Femur (tissue), 1 donor: ENCODE results near the gene FXYD7.

Experiments
- DNase-seq: peaks from one replicate; pipeline ENCODE4 v3.0.0-alpha.2; 2017

The FXYD7 gene

DNA sequence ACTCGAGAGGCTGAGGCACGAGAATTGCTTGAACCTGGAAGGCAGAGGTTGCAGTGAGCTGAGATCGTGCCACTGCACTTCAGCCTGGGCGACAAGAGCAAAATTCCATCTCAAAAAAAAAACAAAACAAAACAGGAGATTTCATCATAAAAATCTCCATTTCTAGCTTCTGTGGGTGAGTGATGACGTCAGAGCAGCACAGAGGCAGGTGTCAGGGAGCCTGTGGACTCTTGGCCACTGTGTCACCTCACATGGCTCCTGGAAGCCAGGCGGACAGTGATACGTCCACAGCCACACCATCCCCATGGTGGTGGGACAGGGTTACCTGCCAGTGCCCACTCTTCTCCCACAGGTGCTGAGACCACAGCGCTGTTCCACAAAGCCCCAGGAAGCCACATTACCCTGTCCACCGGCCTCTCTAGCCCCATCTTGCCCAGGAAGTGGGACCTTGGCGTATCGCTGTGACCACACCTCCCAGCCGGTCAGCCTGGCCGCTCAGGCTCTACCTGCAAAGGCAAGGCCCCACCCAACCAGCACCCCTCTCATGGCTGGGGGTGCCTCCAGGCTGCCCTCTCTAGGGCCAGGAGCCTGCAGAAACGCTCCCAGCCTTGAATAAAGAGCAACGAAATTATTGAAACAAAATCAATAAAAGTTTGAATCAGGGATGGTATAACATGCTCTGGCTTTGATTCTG, 29.9 kb upstream of the FXYD7 start:
- DNase-seq = no peak

DNA sequence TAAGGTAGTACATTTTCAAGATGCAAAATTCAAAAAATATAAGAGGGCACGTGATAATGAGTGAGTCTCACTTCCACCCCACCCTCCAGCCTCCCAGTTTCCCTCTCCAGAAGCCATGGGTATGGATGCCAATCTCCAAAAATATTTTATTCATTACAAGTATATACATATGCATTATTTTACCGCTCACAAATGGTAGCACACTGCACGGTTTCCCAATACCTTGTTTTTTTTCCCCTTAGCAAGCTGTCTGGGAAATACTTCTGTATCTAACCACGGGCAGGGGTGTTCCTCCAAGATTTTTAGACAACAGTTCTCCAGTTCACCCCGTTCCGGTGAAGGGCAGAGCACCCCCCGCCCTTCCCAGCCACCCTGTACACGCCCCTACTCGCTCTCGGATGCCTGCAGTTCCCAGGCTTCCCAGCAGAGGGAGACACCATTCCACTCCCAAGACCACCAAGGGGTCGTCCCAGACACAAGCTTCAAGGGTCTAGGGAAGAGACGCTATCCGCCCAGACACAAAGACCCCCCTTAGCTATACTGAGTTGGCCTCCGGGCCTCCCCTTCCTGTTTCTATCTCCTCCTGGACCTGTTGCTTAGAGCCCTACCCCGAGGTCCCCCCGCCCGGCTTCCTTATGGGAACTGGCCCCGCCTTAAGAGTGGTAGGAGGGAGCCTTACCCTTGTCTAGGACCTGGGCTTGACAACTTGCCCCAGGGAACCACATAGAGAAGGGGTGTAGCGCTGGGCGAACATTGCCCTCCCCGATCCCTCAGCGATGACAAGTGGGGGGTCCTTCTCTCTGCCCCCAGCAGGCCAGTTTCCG, 28.5 kb upstream of the FXYD7 start:
- peak; percentile 86 for DNase-seq

DNA sequence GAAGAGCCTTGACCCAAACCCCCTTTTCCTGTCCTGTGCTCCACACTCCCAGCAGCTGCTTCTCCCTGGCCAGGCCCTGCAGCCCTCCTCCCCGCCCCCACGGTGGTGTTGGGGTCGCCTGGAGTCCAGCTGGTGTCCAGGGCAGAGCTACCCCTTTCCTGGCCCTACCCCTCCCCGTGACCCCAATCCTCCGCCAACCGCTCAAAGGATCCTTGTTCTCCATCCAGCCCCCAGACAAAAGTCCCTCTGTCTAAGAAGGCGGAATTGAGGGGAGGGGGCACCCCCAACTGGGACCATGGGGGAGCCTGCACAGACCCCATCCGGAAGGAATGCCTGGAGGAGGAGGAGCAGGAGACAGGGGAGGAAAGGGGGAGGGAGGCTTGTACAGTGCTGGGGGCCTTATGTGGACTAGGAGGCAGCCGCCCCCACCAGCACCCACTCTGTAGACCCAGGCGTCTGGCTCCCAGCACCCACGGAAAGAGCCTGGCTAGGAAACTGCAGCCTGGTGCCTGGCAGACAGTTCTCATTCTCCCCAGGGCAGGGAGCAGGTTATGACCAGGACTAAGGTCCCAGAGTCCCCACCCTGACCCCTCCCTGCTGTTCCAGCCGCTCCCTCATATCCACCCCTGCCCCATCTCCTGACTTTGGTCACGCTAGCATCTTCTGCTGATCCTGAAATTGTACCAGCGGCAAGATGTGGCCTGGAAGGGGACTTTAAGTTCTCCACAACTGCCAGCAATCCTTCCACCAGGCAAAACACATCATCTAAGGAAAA, 27.7 kb upstream of the FXYD7 start, which contains the start of gene FXYD3:
FXYD3 (plus strand) TSS at position 647 of the 775 bp plus-strand sequence. CDS start 3,554 bp downstream, outside the sequence.
- peak; percentile 67 for DNase-seq

DNA sequence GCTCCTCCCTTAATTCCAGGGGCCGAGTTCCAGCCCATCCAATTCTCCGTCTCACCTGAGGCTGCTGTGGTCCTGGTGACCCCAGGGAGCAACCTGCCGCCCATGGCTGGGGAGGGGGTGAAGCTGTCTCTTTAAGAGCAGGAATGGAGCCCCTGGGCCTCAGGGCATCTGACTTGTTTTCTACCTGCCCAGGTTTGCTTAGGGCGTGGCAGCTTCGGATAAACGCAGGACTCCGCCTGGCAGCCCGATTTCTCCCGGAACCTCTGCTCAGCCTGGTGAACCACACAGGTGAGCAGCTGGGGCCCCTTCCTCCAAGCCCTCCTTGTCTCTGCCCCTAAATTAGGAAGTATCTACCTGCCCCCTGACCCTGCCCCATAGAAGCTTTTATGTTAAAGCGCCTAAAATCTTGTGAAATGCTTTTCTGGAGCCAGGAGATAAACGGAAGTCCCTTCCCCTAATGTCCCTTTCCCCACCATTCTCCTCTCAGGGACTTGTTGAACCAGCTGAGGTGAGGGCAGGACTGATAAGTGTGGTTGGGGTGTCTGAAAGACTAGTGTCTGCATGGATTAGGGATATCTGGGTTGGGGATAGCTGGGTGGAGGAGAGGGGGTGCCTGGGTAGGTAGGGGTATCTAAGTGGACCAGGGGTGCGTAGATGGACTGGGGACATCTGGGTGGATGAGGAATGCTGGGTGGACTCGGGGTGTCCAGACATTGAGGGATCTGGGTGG, 26.8 kb upstream of the FXYD7 start:
- DNase-seq = no peak

DNA sequence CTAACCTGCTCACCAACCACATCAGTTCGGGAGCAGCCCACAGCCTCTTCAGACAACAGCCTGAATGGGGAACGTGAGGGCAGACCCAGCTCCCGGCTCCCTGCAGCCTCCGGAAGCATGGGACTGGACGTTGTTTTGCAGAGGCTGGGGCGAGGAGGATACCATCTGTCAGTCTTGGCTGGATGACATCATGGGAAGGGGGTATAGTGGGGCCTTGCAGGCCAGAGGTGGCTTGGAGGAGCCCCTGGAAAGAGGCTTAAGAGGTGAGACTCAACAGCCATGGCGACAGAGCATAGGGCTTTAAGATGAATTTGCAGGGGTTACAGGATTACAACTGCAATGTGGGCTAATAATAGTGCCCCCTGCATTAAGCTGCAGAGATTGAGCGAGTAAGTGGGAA, 25.9 kb upstream of the FXYD7 start:
- no peak for DNase-seq

DNA sequence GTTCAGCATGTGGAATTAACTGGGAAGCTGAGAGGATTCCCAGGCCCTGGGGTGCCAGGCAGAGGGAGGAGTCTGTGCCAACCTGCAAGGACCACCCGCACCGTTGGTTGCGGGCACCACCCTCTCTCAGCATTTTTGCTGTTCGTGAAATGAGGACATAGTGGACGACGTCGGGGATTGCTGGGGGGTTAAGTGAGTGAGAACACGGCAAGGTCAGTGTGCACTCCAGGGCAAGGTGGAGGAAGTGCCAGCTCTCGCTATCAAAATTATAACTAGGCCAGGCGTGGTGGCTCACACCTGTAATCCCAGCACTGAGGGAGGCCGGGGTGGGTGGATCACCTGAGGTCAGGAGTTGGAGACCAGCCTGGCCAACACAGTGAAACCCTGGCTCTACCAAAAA, 25.3 kb upstream of the FXYD7 start:
- DNase-seq = no peak

DNA sequence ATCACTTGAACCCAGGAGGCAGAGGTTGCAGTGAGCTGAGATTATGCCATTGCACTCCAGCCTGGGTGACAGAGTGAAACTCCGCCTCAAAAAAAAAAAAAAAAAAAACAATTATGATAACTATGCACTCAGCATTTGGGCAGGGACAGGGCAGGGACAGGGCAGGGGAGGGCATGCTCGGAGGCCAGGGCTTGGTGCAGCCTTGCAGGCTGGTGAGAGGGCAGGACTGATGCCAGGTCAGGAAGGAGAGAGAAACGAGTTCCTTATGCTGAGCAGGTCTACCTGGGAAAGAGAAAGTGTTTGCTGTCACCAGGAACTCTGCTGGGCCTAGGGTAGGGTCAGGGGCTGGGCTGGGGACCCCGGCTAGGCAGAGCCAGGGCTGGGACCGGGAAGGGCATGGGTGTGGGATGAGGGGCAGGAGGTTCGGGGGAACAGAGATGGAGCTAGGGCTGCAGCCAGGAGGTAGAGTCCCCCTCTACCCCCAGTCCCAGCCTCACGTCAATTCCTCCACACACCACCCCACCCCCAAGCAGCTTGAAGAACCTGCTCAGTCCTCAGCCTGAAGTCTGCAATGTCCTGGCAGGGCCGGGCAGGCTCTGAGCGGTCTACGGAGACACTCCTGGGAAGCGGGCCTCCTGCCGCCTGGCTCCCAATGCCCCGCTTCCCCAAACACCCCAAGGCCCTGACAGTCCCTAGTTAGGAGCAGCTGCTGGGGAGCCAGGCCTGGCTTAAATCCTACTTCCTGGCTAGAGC, 24.6 kb upstream of the FXYD7 start:
- DNase-seq = no peak

DNA sequence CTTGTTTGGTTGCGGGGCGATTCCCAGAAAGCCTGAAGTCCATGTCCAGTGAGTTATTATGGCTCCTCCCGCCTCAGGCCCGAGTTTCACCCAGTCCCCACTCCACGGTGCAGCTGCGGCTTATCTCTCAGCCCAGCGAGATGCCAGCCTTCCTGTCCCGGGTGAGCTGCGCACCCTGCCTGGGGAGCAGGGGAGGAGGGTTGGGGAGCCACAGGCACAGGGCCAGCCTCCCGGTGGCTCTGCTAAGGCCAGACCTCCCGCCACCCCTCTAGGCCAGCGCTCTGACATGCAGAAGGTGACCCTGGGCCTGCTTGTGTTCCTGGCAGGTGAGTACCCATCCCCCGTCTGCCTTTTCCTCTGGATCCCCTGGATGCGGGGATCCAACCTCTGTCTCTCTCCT, 24.0 kb upstream of the FXYD7 start:
- DNase-seq = no peak

DNA sequence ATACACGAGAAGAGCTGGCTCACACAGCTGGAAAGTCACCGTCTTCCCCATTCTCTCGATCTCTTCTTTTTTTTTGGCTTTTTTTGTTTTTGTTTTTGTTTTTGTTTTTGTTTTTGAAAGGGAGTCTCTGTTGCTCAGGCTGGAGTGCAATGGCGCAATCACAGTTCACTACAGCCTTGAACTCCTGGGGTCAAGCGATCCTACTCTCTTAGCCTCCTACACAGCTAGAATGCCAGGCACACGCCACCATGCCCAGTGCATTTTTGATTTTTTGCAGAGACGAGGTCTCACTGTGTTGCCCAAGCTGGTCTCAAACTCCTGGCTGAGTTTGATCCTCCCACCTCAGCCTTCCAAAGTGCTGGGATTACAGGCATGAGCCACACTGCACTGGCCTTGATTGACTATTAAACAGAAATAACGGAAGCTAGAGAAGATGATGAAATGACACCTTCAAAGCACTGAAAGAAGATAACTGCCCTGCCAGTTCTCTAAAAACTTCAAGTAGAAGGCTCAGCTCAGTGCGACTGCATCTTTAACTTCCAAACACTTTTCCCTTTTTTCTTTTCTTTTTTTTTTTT, 23.4 kb upstream of the FXYD7 start:
- no peak for DNase-seq

DNA sequence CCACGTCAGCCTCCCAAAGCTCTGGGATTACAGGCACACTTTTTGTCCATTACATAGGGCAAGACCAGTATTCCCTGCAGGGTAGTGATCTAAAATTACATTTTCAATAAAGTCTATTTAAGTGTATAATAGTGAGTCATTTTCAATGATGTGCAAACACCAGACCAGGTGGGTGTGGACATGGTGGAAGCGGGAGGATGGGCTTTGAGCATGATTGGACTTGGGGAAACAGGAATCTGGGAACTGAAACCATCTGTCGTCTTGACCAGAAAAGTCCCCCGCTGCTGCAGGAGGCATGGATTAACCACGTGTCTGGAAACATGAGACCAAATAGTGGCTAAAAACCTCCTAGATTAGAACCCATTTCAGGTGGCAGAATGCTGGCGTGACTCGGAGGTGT, 22.6 kb upstream of the FXYD7 start:
- DNase-seq = no peak

DNA sequence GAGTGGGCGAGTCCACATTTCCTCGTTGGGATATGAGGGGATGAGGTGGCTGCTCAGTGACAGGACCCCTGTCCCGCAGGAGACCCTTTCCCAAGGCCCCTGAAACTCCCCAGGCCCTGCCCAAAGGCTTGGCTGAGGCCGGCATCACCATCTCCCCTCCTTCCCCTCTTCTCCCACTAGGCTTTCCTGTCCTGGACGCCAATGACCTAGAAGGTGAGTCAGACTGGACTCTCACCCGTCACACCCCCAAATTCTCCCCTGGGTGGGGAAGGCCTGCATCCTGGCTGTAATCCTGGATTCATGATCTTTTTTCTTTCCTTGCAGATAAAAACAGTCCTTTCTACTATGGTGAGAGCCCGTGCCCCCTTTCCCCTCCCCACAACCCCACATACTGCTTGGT, 22.2 kb upstream of the FXYD7 start:
- no peak for DNase-seq

DNA sequence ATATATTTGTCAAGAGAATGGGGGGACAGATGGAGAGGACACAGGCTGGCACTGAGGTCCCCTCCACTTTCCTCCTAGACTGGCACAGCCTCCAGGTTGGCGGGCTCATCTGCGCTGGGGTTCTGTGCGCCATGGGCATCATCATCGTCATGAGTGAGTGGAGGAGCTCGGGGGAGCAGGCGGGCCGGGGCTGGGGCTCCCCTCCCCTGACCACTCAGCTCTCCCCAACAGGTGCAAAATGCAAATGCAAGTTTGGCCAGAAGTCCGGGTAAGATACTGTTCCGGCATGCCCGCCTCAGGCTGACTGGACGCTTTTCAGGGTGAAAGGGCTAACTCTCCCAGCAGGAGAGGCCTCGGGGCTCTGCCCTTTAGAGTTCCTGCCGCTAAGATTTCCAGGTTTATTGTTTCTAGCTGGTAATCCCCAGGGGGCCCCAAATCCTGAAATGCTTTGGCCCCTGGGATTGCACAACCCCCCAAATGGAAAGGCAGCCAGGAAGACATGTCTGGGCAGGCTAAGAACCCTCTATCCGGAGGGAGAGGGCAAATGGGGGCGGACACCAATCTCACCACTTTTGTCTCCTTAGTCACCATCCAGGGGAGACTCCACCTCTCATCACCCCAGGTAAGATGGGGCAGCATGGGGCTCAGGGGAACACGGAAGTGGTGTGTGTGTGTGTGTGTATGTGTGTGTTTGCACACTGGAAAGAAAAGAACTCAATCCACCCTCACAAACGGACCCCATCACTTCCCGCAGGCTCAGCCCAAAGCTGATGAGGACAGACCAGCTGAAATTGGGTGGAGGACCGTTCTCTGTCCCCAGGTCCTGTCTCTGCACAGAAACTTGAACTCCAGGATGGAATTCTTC, 20.1 kb upstream of the FXYD7 start:
- DNase-seq = no peak

DNA sequence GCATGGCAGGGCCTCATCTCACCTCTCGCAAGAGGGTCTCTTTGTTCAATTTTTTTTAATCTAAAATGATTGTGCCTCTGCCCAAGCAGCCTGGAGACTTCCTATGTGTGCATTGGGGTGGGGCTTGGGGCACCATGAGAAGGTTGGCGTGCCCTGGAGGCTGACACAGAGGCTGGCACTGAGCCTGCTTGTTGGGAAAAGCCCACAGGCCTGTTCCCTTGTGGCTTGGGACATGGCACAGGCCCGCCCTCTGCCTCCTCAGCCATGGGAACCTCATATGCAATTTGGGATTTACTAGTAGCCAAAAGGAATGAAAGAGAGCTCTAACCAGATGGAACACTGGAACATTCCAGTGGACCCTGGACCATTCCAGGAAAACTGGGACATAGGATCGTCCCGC, 19.5 kb upstream of the FXYD7 start:
- peak; percentile 78 for DNase-seq

DNA sequence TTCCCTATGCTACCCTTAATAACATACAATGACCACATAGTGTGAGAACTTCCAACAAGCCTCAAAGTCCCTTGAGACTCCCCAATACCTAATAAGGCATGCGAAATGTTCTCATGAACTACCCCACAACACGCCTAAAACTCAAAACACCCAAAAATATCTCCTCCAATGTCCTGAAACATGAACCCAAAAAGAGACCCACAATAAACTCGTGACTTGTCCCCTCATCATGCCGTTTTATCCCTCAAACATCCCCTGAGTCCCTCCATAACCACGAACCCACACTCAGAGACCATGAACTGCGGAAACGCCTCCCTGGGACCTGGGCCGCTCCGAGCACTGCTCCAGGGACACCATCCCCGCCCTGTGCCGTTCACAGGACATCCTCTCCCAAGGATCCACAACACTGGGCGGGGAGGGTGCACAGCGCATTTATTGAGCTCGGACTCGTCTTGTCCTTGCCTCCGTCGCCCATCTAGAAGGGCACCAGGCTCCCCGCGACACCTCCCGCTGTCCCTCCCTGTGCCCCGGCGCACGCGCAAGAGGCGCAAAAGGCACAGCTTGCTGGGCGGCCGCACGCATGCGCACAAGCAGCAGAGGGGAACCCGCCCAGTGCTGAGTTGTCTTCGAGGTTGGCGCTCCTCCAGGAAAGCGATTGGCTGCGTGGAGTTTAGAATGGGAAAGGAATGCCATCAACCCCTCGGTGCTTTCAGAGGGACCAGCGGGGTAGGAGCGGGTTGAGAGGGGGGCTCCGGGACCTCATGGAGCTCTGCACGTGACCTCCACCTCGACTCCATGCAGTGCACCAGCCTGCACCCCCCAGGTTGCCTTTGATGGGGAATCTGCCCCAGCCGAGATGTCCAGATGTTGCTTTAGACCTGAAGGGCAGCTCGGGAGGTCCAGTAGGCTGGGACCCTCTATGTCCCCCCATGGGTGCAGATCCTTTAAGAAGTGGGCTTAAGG, 18.7 kb upstream of the FXYD7 start:
- peak; percentile 97 for DNase-seq

DNA sequence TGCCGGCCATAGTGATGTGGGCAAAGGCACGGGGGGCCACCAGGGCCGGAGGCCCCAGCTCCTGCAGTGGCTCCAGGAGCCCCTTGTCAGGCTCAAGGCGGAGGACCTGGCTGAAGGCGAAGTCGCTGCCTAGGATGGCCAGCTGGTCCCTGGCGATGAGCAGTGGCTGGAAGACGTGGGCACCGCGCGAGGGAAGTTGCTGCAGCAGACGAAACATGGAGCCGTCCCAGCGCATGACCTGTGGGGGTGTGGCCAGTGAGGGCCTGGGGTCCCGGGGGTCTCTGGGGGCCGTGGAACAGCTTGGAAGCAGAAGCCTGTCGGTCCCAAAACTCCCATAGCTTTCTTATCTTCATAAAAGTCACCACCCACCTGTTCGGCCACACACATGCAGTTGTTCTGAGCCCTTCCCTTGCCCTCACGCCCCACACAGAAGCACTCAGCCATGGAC, 17.8 kb upstream of the FXYD7 start:
- DNase-seq = no peak

DNA sequence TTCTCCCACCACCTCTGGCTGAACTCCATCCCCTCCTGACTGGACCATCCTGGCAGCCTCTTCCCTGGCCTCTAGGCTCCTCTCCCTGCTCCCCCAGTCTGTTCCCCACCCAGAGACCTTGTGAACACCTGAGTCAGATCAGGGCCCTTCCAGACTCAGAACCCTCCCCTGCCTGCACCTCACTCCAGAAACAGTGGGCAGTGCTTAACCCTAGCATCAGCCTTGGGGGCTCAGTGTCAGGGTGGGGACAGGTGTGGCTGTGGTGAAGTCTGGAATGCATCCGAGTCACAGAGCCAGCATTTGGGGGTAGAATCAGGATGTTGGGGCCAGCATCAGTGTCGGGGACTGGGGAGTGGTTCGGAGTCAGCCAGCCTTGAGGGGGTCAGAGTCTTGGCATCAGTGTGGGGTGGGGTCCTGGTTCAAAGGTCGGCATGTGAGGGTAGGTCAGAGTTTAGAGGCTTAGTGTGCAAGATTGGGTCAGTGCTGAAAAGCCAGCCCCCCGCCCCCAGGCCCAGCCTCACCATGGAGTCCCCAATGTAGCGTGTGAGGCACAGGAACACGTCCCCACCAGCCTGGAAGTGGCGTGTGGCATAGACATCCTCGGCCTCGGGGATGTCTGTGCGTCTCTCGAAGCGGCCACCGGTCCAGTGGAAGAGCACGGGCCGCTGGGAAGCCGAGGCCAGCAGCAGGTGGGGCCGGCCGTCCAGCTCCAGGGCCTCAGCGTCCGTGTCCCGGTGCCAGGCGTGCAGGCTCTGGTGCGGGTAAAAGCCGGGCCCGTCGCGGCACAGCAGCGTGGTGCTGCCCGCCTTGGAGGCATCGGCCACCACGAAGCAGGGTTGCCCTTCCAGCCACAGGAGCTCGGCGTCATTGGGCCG, 17.1 kb upstream of the FXYD7 start:
- no peak for DNase-seq

DNA sequence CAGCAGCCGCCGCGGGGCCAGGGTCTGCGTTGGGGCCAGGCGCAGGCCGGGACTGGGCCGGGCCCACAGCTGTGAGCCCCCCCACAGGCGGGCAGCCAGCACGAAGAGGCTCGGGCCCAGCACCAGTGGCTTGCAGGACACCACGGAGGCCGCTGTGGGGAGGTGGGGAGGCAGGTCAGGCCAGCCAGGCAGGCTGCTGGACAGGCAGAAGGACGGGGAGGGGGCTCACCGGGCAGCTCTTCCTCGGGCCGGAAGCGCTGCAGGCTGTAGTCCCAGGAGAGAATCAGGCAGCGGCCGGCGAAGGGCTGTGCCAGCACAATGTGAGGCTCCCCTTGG, 16.5 kb upstream of the FXYD7 start:
- peak; percentile 63 for DNase-seq

DNA sequence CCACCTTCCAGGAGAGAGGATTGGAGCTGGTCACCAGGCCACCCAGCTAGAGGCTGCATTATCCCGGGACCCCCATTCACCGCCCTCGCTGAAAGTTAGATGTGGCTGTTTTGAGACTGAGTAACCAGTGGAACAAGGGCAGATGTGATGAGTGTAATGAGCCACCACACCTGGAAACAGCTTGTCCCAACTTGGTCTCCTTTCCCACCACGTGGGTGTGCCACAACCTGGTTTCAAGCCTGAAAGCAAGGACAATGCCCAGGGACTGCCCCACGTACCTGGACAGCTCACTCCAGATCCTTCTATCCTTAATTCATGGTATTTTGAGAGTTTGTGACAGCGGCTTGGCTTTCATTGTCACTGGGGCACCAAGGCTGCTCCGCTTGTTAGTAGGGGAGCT, 15.2 kb upstream of the FXYD7 start:
- DNase-seq = no peak
